ENCODE measurements around the gene CRTAC1.

The CRTAC1 gene

DNA sequence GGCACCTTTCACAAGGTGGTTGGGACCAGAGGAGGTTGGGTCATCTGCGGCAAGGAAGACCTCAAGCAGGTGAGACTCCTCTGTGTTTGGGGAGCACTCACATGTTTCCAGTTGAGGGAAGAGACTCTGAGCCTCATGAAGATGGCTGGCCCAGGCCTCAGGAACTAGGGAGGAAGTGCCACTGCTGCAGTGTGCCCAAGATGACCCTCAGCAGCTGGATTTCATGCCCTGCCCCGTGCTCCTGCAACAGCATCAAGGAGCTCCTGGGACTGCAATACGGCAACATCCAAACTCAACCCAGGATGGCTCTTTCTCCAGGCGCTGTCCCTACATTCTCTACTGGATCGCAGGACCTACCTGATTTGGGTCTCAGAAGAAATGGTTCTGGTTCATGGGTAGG, 106.9 kb downstream of the CRTAC1 start:
- no peak for DNase-seq (ENCODE audit: low spot score)

DNA sequence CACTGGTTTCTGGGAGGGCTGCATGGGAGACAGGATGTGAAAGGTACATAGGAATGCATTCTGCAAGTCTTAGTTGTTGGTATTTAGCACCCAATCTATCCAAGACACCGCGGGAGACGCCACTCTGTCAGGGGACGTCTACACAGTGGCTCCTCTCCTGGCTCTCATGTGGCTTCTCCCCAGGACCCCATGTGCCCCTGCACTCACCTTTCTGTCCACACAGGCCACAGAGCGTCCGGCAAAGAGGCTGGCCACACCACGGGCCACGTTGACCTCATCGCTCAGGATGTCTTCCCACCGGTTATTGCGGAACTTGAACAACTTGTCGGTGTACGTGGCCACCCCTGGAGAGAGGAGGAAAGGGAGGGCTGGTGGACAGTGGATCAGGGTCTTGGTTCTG, 107.4 kb downstream of the CRTAC1 start:
- DNase-seq (ENCODE audit: low spot score) = no peak

- DNase-seq (ENCODE audit: low spot score) = no peak
Measured at GRCh38 chr10:97922022-97922758, 108.2 kb downstream of the CRTAC1 start.

- DNase-seq (ENCODE audit: low spot score) = peak; percentile 58
Measured at GRCh38 chr10:97921581-97922021, 108.8 kb downstream of the CRTAC1 start.

GRCh38 chr10:97920865-97921264, 109.6 kb downstream of the CRTAC1 start:
- no peak for DNase-seq (ENCODE audit: low spot score)

GRCh38 chr10:97919012-97919411, 111.4 kb downstream of the CRTAC1 start:
- DNase-seq (ENCODE audit: low spot score) = peak; percentile 49

- no peak for DNase-seq (ENCODE audit: low spot score)
Measured at GRCh38 chr10:97916586-97916985, 113.8 kb downstream of the CRTAC1 start.

DNA sequence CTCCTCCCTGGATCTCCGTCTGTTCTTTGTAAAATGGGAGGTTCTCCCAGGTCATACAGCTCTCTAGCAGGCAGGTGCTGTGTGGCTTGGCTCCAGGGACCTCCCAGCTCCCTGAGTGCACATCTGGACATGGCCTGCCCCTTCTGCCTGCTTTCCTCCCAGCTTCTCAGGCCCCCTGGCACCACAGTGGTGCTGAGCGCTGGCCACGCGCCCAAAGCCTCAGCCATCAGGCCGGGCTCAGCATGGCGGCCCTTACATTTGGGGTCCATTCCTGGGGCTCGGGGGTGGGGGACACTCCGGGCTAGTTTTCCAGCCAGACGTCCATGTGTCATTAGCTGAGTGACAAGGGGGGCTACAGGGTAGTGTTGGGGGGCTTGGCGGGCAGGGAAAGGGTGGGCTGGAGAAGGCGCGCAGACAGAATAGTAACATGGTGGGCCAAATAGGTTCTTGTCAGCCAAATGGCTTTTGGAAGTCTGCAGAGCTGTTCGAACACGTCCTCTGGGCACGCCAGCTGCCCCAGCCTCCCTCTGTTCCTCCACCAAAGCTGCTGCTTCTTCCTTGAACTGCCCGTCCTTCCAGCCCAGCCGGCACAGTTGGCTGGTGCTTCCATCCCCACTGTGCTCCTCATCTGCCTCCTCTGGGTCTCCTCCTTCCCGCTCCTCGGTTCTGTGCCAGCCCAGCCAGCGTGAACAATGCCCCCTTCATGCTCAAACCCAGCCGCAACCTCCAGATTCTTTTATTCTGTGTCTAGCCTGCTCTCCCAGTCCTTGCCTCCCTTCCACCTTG, 114.9 kb downstream of the CRTAC1 start:
- DNase-seq (ENCODE audit: low spot score) = no peak

DNA sequence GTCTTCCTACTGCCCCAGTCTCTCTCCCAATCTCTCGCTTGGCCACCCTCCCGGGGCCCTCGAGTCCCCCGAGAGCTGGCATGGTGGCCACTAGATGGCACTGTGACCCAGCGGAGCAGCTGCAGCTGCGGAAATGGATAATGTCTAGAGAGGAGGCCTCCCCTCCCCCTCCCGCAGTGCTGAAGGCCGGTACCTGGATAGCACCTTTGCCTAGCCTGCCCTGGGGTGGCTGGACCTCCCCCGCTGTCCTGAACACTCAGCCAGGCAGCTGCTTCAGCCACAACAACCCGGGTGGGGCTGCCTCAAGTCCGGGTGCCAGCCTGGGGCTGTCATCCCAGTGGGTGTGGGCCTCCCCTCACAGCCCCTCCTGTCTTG, 115.6 kb downstream of the CRTAC1 start:
- DNase-seq (ENCODE audit: low spot score) = peak; percentile 72

GRCh38 chr10:97914171-97914836, 116.1 kb downstream of the CRTAC1 start:
- DNase-seq (ENCODE audit: low spot score) = no peak

GRCh38 chr10:97913614-97914013, 116.8 kb downstream of the CRTAC1 start:
- DNase-seq (ENCODE audit: low spot score) = no peak

DNA sequence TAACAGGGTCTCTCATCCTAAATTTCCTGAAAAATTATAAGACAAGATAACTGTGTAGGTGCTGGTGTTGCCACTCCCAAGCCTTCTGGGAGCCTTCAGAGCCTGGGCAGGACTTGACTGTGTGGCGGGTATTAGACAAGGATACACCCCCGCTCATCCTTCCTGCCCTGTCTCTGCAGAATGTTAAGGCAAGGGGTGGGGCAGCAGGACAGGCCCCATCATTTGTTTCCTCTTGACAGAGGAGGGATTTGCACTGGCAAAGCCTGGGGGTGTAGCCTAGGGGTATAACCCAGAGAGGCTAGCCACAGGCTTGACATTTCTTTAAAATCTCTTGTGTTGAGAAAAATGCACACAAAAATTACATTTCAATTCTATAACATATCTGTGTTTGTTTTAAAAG, 117.2 kb downstream of the CRTAC1 start:
- no peak for DNase-seq (ENCODE audit: low spot score)

DNA sequence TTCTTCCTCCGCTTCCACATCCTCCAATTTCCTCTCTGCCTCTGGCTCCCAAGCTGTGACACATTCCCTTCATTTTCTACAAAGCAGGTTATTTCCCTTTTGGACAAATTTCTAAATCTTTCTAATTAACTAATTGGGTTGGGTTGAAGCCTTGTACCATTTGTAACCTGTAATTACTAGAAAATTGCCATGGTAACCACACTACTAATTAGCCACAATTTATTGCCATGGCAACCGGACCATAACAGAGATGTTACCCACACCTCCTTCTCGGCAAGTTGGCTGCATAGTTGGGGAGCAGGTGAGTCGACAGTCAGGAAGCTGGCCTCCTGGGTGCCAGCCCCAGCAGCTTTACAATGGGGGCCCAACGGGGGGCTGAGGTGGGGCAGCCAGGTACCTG, 119.2 kb downstream of the CRTAC1 start:
- DNase-seq (ENCODE audit: low spot score) = no peak

DNA sequence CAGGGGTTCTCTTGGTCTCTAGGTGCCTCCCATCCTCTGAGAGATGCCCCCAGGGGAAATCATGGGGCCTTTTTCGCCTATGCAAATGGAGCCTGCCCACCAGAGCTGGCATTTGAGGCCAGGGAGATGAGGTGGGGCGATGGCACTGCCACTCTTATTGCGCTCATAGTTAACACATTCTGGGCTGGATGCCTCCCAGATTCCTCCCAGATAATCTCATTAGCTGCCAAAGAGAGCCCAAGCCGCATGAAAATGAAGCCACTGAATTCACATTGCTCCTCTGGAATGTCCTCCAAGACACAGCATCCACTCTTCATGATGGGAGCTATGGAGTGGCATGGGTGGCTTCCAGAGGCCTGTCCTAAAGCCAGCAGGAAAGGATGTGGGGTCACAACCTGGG, 119.8 kb downstream of the CRTAC1 start:
- no peak for DNase-seq (ENCODE audit: low spot score)

- DNase-seq (ENCODE audit: low spot score) = no peak
Measured at GRCh38 chr10:97907830-97908229, 122.6 kb downstream of the CRTAC1 start.

- DNase-seq (ENCODE audit: low spot score) = no peak
Measured at GRCh38 chr10:97907211-97907610, 123.2 kb downstream of the CRTAC1 start.

GRCh38 chr10:97905276-97905675, 125.1 kb downstream of the CRTAC1 start:
- DNase-seq (ENCODE audit: low spot score) = no peak

DNA sequence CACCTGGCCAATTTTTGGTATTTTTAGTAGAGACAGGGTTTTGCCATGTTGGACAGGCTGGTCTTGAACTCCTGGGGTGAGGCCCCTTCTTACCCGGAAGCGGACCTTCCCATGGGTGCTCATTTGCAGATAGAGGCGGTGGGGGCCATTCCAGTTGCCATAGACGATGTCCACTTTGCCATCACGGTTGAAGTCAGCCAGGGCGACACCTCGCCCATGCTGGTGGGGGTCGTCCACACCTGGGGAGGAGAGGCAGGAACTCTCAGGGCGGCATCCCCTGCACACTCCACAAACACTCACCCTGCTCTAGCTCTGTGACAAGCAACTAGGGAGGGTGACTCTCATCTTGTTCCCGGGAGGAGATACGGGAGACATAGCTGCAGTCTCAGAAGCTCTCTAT, 125.8 kb downstream of the CRTAC1 start:
- DNase-seq (ENCODE audit: low spot score) = no peak

GRCh38 chr10:97904018-97904381, 126.4 kb downstream of the CRTAC1 start:
- DNase-seq (ENCODE audit: low spot score) = no peak

- DNase-seq (ENCODE audit: low spot score) = no peak
Measured at GRCh38 chr10:97903128-97904017, 127.0 kb downstream of the CRTAC1 start.

- DNase-seq (ENCODE audit: low spot score) = no peak
Measured at GRCh38 chr10:97901381-97901780, 129.0 kb downstream of the CRTAC1 start.

DNA sequence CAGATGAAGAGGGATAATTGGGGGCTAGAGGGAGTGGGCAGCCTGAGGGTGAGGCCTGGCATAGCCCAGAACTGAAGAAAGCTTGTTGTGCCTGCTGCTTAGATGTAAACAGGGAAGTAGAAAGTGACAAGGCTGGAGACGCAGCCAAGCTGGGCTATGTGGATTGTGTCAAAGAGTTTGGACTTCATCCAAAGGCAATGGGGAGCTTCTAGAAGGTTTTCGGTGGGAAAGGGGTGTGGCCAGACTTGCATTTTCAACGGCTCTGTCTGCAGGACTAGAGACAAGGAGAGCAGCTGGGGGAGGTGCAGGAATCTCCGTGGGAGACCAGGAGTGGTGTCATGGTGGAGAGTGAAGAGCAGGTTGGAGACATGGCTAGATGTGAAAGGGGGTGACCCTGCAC, 132.0 kb downstream of the CRTAC1 start:
- peak; percentile 22 for DNase-seq (ENCODE audit: low spot score)

All from kidney tubule cell (primary cell).